Left forelimb (tissue), 1 donor: Measurements from ENCODE around the gene RAP1GAP2.

Experiments
- DNase-seq: peaks from one replicate; pipeline ENCODE4 v3.0.0-alpha.2; 2018; ENCODE audit warnings: low spot score

The RAP1GAP2 gene

GRCh38 chr17:2853283-2854142 lies 57.3 kb downstream of the RAP1GAP2 start:
- peak; percentile 70 for DNase-seq

GRCh38 chr17:2854143-2855055 lies 58.2 kb downstream of the RAP1GAP2 start:
- DNase-seq, result no peak

- DNase-seq, result no peak
Observed at GRCh38 chr17:2855063-2855600, 58.9 kb downstream of the RAP1GAP2 start.

DNA sequence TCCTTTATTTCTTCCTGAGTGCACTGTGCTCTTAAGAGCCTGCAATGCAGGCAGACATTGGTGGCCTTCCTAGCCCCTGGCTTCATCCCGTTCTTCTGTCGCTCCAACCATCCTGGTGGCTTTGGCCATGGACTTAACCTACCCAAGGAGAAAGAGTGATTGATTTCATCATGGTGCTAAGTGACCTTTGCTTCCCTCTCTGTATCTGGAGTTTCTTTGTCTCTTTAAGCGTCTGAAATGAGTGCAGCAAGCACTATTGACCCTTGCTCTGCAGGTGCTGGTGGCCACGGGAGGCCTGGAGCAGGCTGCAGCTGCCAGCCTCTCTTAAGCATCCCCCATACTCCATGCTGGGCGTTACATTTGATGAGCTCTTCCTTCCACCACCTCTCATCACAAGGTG lies 60.5 kb downstream of the RAP1GAP2 start:
- DNase-seq, result no peak

DNA sequence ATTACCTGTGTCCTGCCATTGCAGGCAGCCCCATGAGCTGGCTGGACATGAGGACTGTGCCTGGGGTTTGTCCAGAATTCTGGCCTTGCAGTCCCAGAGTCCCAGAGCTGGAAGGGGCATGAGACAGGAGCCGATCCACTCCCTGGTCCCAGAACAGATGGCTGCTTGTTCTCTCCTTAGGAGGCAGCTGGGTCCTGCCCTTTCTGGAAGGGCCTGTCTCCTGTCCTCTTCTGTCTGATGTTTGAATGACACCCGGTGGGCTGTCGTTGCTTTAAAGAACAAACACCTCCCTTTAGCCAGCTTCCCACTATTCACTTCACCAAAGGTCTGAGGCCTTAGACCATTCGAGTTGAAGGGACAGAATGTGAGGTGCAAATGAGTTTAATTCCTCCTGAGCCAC lies 63.8 kb downstream of the RAP1GAP2 start:
- no peak for DNase-seq

- no peak for DNase-seq
Observed at GRCh38 chr17:2860883-2861282, 64.6 kb downstream of the RAP1GAP2 start.

GRCh38 chr17:2862197-2862596 lies 66.0 kb downstream of the RAP1GAP2 start:
- DNase-seq, result no peak

DNA sequence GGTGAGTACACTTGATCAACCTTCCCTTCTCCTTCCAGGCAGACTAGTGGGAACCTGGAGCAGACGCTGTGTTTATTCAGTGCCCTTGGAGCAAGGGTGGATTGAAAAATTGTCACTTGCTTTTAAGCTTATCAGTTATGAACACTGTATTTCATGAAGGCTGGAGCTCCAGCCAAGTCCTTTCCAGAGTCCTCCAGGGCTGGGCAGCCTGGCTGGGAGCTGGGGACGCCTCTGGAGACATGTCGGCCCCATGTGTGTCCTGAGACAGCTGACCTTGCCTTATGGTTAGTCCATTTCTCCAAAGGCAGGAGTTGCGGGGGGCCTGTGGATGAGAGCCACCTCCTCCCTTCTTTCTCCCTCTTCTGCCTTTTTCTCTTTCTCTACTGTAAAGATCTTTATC lies 67.0 kb downstream of the RAP1GAP2 start:
- no peak for DNase-seq

DNA sequence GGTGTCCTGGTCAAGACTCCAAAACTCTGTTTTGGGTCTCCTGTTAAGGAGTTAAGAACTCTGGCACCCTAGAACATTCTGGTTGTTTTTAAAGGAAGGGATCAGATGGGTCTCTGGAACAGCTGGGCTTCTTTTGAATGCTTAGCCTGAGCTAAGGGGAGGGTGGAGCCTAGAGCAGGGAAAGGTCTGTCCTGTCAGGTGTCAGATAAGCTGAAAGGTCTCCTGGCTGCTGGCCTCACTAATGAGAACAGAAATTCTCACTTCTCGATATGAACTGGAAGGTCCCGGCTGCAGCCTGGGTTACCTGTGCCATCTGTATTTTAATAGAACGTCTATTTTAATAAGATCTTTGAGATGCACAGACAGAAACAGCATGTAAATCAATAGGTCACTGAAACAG lies 69.0 kb downstream of the RAP1GAP2 start:
- no peak for DNase-seq

DNA sequence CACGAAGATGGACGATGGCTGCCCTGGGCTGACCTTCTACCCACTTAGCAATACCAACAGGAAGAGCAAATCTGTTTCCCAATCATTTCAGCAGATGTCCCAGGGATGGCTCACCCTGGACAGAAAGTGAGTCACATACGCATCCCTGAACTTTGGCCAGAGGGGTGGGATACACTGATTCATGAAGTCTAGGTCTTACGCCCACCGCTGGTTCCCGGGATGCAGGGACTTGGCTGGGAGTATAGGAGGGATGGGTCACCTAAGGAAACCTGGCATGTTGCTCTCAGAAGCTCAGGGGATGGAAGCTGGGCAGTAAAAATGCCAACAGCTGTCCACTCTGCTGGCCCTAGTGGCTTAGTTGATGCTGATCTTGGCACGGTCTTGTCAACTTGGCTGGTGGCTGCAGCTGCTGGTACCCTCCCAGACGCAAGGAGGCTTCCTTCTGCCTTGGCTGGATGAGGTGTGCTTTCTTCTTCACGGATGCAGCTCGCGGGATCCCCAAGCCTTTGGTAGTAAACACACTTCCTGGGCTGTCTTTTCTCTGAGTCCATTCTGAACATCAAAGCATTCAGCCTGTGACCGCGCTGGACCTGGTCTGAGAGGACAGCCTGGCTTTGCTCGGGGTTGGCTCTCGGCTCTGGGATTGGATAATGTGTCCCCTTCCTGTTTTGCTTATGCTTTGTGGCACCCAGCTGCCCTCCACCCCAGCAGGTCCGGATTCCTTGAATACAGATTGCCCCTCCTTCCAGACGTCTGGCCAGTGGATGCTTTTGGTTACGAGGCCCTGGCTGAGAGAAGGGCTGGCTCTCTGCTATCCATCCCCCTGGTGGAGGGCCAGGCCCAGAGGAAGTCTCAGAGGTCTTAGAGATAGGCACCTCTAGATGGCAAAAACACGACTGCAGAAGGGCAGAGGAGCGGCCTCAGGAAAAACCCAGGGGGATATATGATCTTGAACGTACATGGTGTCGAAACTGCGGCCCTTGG lies 71.5 kb downstream of the RAP1GAP2 start:
- DNase-seq, result no peak

DNA sequence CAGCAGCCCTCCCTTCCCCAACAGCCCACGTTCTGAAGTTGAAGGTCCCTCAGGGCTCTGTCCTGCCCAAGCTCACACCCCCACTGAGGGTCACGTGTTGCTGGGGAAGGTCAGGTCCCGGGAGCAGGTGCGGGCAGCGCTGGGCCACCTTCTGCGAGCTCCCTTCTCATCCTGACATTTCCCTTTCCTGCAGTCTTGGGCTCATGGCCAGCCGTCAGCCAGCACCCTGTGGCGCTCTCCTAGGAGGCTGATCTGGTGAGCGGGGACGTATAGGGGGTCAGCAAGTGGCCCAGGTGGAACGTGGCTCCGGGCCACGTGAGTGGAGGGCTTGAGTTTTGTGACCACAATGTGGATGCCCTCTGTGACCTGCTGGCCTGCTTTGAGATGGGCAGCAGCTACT lies 73.4 kb downstream of the RAP1GAP2 start:
- DNase-seq, result no peak

- no peak for DNase-seq
Observed at GRCh38 chr17:2871205-2871604, 75.0 kb downstream of the RAP1GAP2 start.

- no peak for DNase-seq
Observed at GRCh38 chr17:2871720-2872119, 75.5 kb downstream of the RAP1GAP2 start.

DNA sequence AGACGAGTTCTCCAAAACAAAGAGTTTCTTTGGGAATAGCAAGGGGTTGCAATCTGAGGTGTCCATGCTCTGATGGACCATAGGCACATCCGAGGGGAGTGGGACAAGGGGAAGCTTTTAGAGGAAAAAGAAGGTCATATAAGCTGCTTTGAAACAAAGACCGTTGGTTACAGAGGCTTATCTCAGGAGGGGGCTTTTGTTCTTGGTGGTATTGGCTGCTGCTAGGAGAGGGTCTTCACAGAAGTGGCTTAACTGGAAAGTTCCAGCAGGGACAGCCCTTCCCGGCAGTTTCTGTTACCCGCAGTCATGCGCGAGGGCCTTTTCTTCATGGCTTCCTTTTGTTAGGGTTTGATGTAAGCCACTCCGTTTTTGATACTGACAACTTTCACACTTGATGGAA lies 76.0 kb downstream of the RAP1GAP2 start:
- no peak for DNase-seq

- DNase-seq, result no peak
Observed at GRCh38 chr17:2874189-2874686, 78.0 kb downstream of the RAP1GAP2 start.

DNA sequence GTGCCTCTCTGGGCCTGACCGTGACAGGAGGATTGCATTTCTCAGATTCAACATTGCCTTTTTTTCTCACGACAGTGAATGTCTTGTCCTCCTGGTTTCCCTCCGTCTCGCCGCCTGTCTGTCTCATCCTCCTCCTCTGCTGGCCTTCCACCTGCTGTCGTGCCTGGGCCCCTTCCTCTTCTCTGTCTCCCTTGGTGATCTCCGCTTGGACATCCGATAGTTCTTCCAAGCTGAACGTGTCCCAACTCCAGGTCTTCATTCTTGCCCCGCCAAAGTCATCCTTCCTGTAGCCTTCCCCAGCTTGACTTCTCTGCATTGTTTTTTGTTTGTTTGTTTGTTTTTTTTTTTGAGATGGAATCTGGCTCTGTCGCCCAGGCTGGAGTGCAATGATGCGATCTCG lies 79.4 kb downstream of the RAP1GAP2 start:
- DNase-seq, result no peak

DNA sequence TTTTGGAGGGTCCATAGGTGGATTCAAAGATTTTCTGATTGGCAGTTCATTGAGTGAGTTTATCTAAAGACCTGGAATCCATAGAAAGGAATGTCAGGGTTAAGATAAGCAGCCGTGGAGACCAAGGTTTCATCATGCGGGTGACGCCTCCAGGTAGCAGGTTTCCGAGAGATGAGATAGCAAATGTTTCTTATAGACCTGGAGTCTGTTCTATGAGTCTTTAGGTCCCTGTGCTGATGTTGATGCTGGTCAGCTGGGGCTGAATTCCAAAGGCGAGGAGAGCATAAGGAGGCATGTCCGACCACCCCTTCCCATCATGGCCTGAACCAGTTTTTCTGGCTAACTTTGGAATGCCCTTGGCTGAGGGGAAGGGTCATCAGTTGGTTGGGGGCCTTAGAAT lies 80.2 kb downstream of the RAP1GAP2 start:
- DNase-seq, result no peak

DNA sequence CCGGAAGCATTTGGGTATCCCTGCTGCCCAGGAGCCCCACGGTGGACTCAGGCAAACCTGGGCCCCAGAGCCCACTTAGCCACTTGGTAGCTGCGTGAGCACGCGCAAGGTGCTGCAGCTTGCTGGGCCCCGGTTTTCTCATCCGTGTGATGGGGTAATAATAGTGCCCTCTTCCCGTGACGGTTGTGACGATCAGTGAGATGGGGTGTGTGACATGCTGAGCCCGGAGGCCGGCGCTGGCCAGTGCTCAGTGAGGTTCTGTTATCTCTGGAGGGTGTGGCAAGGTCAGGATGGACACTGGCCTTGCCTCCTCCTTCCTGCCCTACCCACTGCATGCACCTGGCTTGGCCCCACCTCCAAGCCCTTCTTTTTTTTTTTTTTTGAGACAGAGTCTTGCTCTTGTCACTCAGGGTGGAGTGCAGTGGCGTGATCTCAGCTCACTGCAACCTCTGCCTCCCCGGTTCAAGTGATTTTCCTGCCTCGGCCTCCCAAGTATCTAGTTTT lies 82.6 kb downstream of the RAP1GAP2 start:
- no peak for DNase-seq

DNA sequence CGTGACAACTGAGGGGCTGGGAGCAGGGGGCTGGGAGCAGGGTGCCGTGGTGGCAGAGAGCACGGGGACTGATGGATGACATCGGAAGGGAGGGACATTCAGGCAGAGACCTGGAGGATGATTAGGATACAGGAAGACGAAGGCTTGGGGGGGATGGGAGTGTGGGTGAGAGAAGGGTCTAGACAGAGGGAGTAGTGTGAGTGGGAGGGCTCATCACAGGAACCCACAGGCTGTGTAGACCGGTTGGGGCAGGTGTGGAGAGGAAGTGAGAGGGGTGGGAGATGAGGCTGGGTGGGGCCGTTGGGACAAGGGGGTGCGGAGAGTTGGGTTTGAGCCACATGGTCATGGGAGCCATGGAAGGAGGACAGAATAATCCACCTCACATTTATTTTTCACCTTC lies 83.8 kb downstream of the RAP1GAP2 start:
- DNase-seq, result no peak

DNA sequence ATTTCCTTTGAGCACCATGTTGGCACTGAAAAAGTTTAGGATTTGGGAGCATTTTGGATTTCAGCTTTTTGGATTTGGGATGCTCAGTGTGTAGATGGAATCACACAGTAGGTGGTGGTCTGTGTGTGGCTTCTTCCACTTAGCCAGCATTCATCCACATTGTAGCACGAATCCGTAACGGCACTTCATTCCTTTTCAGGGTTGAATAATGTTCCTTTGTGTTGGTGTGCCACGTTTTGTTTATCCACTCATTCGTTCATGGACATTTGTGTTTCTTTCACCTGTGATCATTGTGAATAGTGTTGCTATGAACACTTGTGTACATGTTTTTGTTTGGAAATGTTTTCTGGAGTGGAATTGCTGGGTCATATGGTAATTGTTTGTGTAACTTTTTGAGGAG lies 85.1 kb downstream of the RAP1GAP2 start:
- no peak for DNase-seq

DNA sequence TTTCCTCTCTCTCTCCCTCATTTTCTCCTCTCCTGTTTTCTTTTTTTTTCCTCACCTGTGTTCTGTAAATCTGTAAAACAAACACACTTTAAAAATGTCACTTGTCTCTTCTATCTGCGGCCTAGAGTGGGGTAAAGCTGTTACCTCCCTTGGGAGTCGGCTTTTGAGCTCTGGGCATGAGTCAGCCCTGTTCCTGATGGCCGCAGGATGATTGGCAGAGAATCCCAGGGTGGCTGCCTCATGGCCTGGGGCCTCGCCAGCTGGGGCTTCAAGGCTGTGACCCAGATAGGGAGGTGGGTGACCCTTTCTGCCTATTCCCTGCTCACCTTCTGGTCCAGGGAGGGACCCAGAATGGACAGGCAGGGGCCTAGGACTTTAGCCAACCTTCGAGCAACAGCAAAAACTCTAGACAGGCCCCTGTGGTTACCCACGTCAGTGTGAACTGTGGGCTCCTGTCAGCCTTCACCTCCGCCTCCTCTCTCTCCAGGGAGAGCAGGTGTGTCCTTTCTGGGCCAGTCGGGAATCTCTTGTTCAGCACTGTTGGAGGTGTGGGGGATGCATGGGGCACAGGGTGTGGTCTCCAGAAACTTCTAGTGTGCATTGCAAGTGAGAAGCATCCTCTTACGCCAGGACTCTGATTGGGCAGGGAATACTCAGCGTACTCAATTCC lies 87.4 kb downstream of the RAP1GAP2 start:
- DNase-seq, result no peak
